H1 (cell line): ENCODE results near the gene ARSA. TPM values are rescaled to one million over a fixed set of nuclear protein-coding genes. Genes with fewer than 3 reads are reported as not detected.

Experiments used
- CHD7 ChIP-seq: fragments of 300-600 bp; sonication (generic); IDR thresholded peaks from 2 replicates; pipeline ENCODE4 v1.7.1; 2012; ENCODE audit warnings: low read length, moderate library complexity, mild to moderate bottlenecking, inconsistent platforms; ENCODE audit not compliant: insufficient replicate concordance
- EZH2 ChIP-seq: fragments of 200-600 bp; sonication (generic); IDR thresholded peaks from 2 replicates; pipeline ENCODE4 v1.7.1; 2012; ENCODE audit warnings: low read depth, mild to moderate bottlenecking, moderate library complexity, low read length, inconsistent platforms; ENCODE audit not compliant: severe bottlenecking
- GABPA ChIP-seq: IDR thresholded peaks from 2 replicates; pipeline ENCODE4 v1.6.1; 2011; ENCODE audit warnings: mild to moderate bottlenecking, low read length, moderate library complexity, borderline replicate concordance; ENCODE audit not compliant: insufficient read depth
- KDM4A ChIP-seq: IDR thresholded peaks from one replicate; pipeline ENCODE4 v1.7.1; 2012; ENCODE audit warnings: low read depth, mild to moderate bottlenecking, moderate library complexity, low read length, inconsistent platforms; ENCODE audit not compliant: severe bottlenecking
- RAD21 ChIP-seq, 2 experiments: IDR thresholded peaks in 1 of 2; conservative IDR thresholded peaks in 1 of 2; 2 replicates each; pipeline ENCODE4 v1.6.1; 2011; ENCODE audit warnings: low read depth in 2 of 2, low read length in 2 of 2, improper control_type of control experiment in 1 of 2, inconsistent platforms in 1 of 2, mild to moderate bottlenecking in 1 of 2, moderate library complexity in 1 of 2
- polyA plus RNA-seq, 7 experiments: library from polyadenylated mRNA; depleted of rRNA in 3 of 7; stranded (reverse) in 5 of 7; unstranded in 2 of 7; fragments of >200 nt in 5 of 7; fragments of 200-250 nt in 2 of 7; gene quantifications; 1 replicate in 5 of 7; 2 replicates in 1 of 7; 4 replicates in 1 of 7; pipeline versions ENCODE4 v1.2.1 to v1.2.3, GENCODE V29; 2011 to 2013; ENCODE audit warnings: missing spikeins in 2 of 7, mixed read lengths in 2 of 7
- total RNA-seq: library from RNA; stranded (reverse); fragmentation: NEBNext Ultra II Directional; extraction: Animal tissue kit (Norgen Biotek cat#: 25700); gene quantifications from 2 replicates; pipeline ENCODE4 v1.2.1, GENCODE V29; 2021
- TF ChIP-seq, protein P1 (sequence below), 3 experiments: IDR thresholded peaks; 1 replicate in 2 of 3; 2 replicates in 1 of 3; pipeline versions ENCODE4 v1.5.1 to v1.6.1; 2011; ENCODE audit warnings: low read length in 3 of 3, mild to moderate bottlenecking in 3 of 3, inconsistent platforms in 2 of 3, low read depth in 1 of 3, moderate library complexity in 1 of 3; ENCODE audit not compliant: insufficient read depth in 1 of 3; ENCODE audit errors: control extremely low read depth in 1 of 3

The ARSA gene
- total and polyA plus RNA-seq, 2 of the 8 experiments (the other 6 are each of a cell fraction or from before 2014, with no cell fraction given) = 9.8 to 10.1 TPM

- TF ChIP-seq, protein P1, sequence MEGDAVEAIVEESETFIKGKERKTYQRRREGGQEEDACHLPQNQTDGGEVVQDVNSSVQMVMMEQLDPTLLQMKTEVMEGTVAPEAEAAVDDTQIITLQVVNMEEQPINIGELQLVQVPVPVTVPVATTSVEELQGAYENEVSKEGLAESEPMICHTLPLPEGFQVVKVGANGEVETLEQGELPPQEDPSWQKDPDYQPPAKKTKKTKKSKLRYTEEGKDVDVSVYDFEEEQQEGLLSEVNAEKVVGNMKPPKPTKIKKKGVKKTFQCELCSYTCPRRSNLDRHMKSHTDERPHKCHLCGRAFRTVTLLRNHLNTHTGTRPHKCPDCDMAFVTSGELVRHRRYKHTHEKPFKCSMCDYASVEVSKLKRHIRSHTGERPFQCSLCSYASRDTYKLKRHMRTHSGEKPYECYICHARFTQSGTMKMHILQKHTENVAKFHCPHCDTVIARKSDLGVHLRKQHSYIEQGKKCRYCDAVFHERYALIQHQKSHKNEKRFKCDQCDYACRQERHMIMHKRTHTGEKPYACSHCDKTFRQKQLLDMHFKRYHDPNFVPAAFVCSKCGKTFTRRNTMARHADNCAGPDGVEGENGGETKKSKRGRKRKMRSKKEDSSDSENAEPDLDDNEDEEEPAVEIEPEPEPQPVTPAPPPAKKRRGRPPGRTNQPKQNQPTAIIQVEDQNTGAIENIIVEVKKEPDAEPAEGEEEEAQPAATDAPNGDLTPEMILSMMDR (IDR thresholded peaks at IDR 0.05; ENCODE audit: control extremely low read depth in 1 of 3, insufficient read depth in 1 of 3, low read depth in 1 of 3, low read length in 3 of 3) = no peak
- no peak for TF ChIP-seq CHD7
- no peak for TF ChIP-seq GABPA
- no peak for TF ChIP-seq RAD21 (IDR thresholded peaks at IDR 0.05 in 1 of 2, conservative IDR thresholded peaks at IDR 0.05 in 1 of 2; ENCODE audit: low read depth in 2 of 2, low read length in 2 of 2)
- no peak for TF ChIP-seq KDM4A
- TF ChIP-seq EZH2 = no peak
Observed at GRCh38 chr22:50653256-50653655, 25.3 kb upstream of the ARSA start (continued).
